NCI-H146 treated with DMSO at 0.1 percent for 48 hours (cell line): ENCODE data around the gene AMMECR1.

Source experiments
- DNase-seq: peaks from one replicate; lab custom pipeline; 2025; ENCODE audit not compliant: unreplicated experiment; lab: John Stamatoyannopoulos, UW

AMMECR1 gene

GRCh38 chrX:110214684-110215083 lies 103.2 kb downstream of the AMMECR1 start:
- no peak for DNase-seq

- DNase-seq = no peak
These were observed 104.7 kb downstream of the AMMECR1 start for GRCh38 chrX:110213183-110213582.

GRCh38 chrX:110212299-110212698 lies 105.6 kb downstream of the AMMECR1 start:
- no peak for DNase-seq

- no peak for DNase-seq
These were observed 106.5 kb downstream of the AMMECR1 start for GRCh38 chrX:110211340-110211739.

GRCh38 chrX:110210417-110211139 lies 107.3 kb downstream of the AMMECR1 start:
- peak; percentile 50 for DNase-seq

- DNase-seq = no peak
These were observed 109.8 kb downstream of the AMMECR1 start for GRCh38 chrX:110208092-110208491.

GRCh38 chrX:110204986-110205385 lies 112.9 kb downstream of the AMMECR1 start:
- no peak for DNase-seq

- DNase-seq = no peak
These were observed 116.1 kb downstream of the AMMECR1 start for GRCh38 chrX:110201799-110202198.

GRCh38 chrX:110194977-110195376 lies 122.9 kb downstream of the AMMECR1 start:
- DNase-seq = no peak

GRCh38 chrX:110192516-110192915 lies 125.4 kb downstream of the AMMECR1 start:
- DNase-seq = no peak

GRCh38 chrX:110188701-110189558 lies 129.0 kb downstream of the AMMECR1 start:
- DNase-seq = no peak

- no peak for DNase-seq
These were observed 134.6 kb downstream of the AMMECR1 start for GRCh38 chrX:110183314-110183713.

GRCh38 chrX:110182865-110183264 lies 135.0 kb downstream of the AMMECR1 start:
- DNase-seq = no peak

- no peak for DNase-seq
These were observed 135.5 kb downstream of the AMMECR1 start for GRCh38 chrX:110182362-110182761.

GRCh38 chrX:110181459-110182137 lies 136.3 kb downstream of the AMMECR1 start:
- DNase-seq = no peak

- DNase-seq = no peak
These were observed 137.0 kb downstream of the AMMECR1 start for GRCh38 chrX:110180928-110181310.

GRCh38 chrX:110180176-110180927 lies 137.5 kb downstream of the AMMECR1 start:
- DNase-seq = no peak

- DNase-seq = no peak
These were observed 139.6 kb downstream of the AMMECR1 start for GRCh38 chrX:110178179-110178865.

GRCh38 chrX:110175696-110176095 lies 142.2 kb downstream of the AMMECR1 start:
- DNase-seq = no peak

GRCh38 chrX:110175146-110175545 lies 142.7 kb downstream of the AMMECR1 start:
- DNase-seq = no peak
